Glomerular endothelial cell (primary cell): ENCODE data around the gene SEC24B. TPM values are rescaled to one million over a fixed set of nuclear protein-coding genes. Genes with fewer than 3 reads are reported as not detected.
"Not testable (repeated sequence)": the region's sequence is repeated elsewhere in the genome, so short reads cannot be mapped to it uniquely, and the experiment has no call there.

ENCODE experiments used
- DNase-seq: peaks from one replicate; pipeline ENCODE4 v3.0.0-alpha.2; 2011; ENCODE audit warnings: low read depth, low spot score; ENCODE audit errors: extremely low read depth
- total RNA-seq: library from RNA; depleted of rRNA; stranded (reverse); fragments of >200 nt; gene quantifications from 2 replicates; pipeline ENCODE4 v1.2.3, GENCODE V29; 2015

Gene SEC24B
- total RNA-seq, 1 donor from 2014 or later, result 37.4 TPM

DNA sequence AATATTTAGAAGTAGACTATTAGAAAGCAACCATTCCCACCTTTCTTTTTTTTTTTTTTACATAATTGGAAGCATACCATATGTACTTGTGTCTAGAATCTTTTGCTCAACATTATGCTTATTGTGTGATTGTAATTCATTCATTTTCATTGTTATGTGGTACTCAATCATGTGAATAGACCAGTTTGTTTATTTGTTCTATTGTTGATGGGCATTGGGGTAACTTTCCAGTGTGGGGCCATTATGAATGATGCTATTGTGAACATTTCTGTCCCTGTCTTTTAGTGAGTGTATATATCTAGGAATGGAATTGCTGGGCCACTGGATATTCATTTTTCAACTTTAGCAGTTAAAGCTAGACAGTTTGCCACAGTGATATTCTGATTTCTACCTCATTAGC, 63.9 kb downstream of the SEC24B start:
- no peak for DNase-seq

DNA sequence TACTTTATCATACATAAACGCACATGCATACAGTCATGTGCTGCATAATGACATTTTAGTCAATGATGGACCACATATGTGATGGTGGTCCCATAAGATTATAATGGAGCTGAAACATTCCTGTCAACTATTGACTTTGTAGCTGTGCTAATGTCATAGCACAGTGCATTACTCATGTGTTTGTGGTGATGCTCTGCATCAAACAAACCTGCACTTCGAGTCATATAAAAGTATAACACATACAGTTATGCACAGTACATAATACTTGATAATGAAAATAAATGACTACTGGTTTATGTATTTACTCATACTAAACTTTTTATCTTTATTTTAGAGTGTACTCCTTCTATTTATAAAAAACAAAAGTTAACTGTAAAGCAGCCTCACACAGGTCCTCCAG, 65.9 kb downstream of the SEC24B start:
- no peak for DNase-seq

DNA sequence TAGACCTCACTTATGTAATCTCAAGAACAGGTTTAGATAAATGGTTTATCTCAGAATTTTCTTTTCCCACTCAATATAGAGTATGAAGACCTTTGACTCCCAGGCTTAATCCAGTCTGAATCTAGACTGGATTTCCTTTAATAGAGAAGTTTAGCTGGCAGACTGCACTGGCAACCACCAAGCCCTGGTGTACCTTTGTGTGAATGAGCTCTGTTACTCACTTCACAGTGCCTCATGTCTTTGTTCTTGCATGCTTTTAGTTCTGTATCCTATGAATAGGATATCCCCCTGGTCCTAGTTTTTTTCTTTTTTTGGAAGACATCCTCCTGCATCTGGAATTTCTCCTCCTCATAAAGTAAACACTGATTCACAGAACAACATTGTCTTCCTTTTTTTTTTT, 73.3 kb downstream of the SEC24B start:
- no peak for DNase-seq

DNA sequence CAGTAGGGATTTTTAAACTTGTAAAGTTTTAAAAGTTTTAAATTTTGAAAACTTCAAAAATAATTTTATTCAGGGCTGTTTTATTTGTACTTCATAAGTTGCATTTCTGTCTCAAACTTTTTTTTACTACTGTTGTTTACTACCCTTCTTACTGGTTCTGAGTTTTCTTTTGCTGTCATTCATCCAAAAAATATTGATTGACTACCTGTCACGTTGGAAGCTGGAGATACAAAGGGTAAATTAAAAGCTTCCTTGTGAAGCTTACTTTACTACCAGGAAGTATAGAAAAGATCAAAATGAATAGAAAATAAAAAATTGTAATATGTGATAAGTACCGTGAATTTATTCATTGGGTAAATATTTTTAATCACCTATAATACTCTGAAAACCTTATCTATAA, 77.1 kb downstream of the SEC24B start:
- DNase-seq, result no peak

DNA sequence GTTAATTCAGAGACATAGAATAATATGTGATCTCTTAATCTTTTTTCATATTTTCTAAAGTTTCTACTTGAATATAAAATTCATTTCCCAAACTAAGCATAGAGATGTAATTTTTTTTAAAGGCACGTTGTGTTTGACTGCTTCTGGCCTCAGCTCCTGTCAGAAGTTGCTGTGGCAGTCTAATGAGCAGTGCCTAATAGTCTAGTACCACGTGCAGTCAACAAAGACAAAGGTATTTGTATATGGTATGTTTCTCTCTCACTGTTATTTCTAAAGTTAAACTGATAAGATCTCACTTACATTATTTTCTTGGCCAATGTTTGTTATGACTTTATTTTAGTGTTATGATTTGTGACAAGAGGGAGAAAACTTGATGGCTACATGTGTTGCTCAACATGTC, 77.8 kb downstream of the SEC24B start:
- DNase-seq, result no peak

DNA sequence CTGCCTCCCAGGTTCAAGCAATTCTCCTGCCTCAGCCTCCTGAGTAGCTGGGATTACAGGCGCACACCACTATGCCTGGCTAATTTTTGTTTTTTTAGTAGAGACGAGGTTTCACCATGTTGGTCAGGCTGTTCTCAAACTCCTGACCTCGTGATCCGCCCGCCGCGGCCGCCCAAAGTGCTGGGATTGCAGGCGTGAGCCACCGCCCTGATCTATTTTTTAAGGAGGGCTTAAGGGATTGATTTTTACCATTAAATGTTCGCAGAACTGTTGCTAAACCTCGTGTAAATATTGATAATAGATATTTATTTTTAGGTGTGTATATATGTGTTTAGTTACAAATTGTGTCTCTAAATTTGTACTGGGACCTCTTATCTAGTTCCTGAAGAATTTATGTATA, 79.8 kb downstream of the SEC24B start:
- not testable (repeated sequence) for DNase-seq

DNA sequence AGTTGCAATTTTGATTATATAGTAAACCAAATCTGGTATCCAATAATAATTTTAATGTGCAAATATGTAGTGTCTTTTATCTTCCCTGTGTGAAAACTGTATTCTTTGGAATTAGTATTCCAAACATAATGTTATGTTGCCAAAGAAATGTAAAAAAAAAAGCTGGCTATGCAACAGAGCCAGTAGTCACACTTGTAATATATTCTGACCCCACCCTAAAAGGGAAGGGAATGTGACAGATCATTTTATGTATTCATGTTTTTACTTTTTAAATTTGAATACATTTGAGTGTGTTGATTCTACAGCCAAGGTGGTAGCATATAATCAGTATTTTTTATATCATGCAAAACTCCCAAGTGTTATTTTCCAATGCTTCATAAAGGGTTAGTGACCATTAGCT, 98.6 kb downstream of the SEC24B start:
- DNase-seq, result no peak

DNA sequence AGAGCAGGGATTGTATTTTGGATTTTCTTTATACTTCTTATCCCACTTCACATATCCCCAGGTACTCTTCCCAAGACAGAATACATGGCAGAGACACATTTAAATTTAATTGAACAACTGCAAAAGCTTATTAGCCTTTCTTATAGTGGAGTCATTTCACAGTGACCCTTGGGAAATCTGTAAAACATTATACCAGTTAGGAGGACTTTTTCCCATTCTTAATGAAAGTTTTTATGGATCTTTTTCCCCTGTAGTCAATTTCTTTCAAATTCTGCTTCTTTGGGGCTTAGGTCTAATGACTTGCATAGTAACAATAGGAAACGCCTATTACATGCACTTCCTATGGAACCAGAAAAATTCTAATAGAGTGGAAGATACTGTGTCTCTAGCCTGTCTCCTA, 111.8 kb downstream of the SEC24B start:
- no peak for DNase-seq

DNA sequence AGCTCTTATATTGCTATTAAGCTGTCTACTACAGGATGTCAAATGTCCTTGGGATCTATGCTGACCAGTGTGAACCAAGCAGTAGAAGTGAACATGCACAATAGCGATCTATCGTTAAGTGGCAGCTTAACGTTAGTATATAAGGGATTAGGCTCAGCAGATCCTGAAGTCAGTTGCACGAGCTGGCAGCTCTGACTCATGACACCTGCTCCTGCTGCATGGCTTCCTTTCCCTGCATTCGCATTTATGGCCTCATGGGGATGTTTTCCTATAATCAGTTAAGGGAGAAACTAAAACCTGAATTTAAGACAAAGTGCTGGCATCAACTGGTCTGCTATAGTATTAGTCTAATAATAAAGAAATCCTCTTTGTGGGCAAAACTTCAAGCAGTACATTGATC, 113.8 kb downstream of the SEC24B start:
- no peak for DNase-seq

DNA sequence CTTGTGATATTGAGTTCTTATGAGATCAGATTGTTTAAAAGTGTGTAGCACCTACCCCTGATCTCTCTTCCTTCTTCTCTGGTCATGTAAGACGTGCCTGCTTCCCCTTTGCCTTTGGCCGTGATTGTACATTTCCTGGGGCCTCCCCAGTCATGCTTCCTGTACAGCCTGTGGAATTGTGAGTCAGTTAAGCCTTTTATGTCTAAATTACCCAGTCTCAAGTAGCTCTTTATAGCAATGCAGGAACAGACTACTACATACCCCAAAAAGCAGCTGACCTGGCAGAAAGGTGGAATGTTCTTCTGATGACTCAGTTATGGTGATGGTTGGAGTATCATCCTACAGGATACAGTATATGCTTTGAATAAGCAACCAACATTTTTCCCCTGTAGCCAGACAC, 115.0 kb downstream of the SEC24B start:
- peak; percentile 85 for DNase-seq

DNA sequence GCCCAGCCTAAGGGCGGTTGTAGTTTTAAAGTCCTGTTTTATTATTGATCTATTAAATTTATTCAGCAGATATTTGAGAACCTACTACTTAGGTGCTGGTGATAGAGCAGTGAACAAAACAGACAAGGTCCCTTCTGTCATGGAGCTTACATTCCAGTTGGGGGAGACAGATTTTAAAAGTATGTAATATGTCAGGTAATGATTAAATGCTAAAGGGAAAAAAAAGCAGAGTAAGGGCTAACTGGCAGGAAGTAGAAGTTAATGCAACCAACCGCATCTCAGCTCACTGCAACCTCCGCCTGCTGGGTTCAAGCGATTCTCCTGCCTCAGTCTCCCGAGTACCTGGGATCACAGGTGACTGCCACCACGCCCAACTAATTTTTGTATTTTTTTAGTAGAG, 118.6 kb downstream of the SEC24B start:
- DNase-seq, result no peak

DNA sequence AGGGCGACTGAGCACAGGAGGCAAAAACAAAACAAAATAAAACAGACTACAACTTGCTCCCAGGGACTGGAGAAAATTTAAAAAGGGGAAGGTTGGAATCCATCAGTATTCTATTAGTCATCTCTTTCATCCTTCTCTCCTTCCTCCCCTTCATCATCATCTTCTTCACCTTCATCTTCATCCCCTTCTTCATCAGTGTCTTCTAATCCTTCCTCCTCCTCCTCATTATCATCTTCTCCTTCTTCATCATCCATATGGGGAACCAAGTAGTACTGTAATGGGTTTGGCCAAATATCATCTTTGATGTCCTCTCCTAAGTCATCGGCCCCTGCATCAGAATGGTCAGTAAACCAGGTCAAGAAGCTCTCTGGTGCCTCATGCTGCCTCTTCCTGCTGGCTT, 119.5 kb downstream of the SEC24B start:
- DNase-seq, result no peak

DNA sequence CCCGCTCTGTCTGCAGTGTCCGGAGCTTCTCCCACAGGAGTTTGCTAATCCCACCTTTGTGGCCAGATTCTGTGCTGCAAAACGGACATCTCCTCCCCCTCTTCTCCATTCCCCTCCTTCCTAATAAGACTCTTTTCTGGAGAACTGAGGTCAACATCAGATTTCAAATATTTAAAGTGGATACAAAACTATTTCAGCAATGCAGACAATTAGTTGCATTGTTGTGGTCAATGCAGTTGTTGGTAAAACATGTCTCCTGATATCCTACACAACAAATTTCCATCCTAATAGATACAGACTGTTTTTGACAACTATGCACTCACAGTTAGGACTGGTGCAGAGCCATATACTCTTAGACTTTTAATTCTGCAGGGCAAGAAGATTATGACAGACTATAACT, 121.4 kb downstream of the SEC24B start:
- DNase-seq, result no peak

DNA sequence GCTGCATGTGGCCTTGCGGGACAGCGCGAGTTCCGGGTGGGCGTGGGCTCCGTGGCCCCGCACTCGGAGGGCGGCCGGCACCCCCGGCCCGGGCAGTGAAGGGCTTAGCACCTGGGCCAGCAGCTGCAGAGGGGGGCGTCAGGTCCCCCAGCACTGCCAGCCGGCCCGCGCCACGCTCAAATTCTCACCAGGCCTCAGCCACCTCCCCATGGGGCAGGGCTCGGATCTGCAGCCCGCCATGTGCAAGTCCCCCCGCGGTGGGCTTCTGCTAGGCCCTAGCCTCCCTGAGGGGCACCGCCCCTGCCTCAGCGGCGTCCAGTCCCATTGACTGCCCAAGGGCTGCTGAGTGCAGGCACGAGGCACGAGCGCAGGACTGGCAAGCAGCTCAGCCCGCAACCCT, 123.8 kb downstream of the SEC24B start:
- DNase-seq, result no peak

DNA sequence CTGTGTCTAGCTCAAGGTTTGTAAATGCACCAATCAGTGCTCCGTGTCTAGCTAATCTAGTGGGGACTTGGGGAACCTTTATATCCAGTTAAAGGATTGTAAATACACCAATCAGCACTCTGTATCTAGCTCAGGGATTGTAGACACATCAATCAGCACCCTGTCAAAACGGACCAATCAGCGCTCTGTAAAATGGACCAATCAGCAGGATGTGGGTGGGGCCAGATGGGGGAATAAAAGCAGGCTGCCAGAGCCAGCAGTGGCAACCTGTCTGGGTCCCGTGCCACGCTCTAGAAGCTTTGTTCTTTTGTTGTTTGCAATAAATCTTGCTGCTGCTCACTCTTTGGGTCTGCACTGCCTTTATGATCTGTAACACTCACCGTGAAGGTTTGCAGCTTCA, 124.5 kb downstream of the SEC24B start:
- not testable (repeated sequence) for DNase-seq

DNA sequence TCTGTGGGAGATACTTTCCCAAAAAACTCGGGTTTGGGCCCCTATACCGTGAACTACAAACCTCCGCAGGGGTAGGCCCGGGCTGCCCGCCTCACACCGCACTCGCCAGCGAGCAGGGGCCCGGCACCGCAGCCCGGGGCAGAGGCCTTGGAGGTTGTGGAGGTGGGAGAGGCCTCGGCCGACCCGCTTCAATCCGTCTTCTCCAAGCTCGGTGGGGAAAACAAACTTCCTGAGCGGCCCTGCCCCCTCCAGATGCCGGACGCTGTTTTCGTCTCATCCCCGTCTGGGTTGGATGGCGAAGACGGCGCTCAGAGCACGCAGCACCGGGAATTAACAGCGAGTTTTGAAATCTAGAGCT, 126.0 kb downstream of the SEC24B start:
- no peak for DNase-seq

DNA sequence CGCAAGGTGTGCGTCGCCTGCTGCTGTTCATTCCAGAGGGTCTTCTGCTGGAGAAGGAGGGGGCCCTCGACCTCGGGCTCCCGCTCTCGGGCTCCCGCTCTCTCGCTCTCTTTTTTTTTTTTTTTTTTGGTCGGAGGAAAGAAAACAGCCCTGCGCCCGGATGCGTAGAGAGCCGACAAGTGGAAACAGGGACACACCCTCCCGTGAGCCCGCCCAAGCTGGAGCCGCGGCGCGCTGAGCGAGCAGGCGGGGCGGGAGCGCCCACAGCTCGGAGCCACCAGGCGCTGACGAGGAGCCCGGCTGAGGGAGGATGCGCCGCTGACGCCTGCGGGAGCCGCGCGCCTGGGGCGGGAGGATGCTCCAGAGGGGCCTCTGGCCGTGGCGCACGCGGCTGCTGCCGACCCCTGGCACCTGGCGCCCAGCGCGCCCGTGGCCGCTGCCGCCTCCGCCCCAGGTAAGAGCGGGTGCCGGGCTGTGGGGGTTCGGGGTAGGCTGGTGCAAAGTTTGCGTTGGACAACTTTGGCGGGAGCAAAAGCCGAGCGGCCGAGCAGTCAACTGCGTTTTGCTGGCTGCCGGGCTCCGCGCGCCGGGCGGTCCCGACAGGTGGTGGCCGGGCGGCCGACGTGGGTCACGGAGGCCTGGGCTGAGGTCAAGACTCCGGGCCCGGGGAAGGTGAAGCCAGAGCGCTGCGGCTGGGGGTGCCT, 126.5 kb downstream of the SEC24B start, which contains the start of gene MCUB:
Gene MCUB, plus strand, starts transcription at position 264 of the 704 bp plus-strand sequence. Its CDS starts 92 bp downstream, at position 356.
- no peak for DNase-seq

DNA sequence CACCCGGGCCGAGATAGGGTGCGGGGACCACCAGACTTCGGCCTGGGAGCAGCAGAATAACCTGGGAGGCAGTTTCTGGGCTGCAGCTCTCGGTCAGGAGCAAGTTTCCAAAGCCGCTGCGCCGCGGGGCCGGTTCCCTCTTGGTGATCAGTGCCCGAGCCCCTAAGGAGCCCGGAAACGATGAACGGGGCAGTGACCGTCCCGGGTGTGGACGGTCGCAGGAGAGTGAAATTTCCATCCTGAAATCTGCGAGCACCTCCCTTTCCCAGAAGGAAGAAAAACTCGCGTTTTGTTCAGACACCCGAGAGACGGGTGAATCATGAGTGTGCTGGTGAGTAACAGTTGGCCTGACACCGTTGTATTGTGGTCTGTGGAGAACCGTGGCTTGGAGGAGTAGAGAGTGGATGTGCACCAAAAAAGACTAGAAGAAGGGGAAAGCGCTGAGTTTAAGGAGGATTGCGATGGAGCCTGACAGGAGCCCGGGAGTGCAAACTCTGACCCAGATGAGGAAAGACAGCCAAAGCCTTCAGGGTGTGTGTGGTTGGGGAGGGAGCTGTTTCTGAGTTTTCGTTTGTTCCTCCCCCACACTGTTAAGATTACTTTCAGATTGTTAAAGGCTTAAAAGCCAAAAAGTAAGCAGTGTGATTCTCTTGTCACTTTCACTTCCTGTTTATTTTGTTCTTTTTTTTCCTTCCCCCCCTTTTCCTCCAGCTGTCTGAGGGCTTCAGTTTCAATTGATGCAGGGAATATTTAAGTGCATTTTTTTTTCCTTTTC, 127.3 kb downstream of the SEC24B start:
- DNase-seq, result no peak

DNA sequence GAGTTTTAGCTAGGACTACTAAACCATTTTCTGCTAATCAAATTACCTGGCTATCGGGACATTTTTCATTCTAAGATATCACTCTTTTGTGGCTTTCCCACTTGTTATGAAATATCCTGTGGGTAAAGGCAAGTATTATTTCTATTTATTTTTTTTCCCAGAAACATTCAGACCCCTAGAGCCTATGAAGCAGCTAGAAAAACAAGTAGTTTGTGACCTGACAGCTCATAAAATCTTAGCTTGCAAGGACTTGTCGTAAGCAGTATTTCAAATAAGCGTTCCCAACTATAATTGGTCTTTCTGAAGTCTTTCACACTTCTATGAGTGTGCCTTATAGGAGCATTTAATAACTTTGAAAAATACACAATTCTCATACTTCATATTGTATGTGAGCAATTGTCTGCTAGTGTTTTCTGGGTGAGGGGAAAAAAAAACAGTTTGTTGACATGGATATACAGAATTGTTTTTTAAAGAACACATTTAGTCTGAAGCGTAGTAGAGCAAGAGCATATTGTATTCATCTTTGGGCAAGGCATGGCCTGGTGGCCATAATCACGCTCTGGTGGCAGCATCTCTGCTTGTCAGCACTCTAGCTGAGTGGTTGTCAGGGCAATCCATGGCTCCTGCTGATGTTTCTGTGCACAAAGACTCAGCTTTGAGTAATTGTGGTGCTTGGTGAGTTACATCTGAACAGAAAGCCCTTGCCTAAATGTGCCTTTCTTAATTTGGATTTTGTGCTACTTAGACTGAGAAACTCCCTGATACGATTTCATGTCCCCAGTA, 129.0 kb downstream of the SEC24B start:
- no peak for DNase-seq

DNA sequence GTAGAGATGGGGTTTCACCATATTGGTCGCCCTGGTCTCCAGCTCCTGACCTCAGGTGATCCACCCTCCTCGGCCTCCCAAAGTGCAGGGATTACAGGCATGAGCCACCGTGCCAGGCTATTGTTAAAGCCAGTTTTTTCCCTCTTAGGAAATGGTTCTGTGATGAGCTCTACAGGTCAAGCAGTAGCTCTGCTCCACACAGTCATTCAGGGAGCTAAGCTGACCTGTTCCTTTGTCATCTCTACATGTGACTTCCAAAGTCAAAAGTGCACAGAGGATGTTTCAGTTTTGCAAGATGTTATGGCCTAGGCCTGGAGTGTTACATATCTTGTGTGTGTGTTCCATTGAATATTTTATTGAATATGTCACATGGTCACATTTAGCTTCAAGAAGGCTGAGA, 137.9 kb downstream of the SEC24B start:
- DNase-seq, result no peak

DNA sequence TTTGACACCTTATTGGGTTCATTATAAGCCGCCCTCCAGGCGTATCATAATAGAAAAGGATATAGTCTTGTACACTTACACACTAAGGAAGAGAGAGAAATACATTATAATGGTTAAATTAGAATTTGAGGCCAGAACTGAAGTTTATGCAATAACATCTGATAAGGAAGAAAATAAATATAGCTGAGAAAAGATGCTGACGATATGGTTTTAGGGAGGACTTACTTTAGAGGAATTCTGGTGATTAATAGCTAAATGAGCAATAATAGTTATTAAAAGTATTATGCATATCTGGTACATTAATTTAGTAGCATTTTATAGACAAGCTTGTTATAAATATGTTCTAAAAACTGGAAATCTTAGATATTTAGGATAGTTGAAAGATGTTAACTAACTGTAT, 138.5 kb downstream of the SEC24B start:
- DNase-seq, result no peak

DNA sequence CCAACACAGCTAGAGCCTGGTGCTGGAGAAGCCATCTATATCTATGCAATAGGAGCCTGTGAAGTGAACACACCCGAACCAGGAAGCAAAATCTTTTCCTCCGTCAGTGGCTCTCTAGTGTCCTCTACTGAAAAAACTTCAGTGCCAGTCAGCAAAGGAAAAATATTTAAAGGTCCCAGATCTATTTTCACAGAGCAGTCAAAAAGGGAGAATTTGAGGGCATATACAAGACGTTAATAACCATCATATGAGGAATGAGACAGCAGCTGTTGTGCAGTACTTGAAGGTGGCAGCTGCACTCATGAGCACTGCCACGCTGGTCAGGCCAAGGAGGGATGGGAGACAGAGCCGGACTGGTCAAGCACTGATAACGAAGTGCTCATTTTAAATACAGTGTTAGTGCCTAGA, 140.8 kb downstream of the SEC24B start:
- no peak for DNase-seq
